Kidney epithelial cell (primary cell): ENCODE results near the gene ZBTB33. TPM values are rescaled to one million over a fixed set of nuclear protein-coding genes. Genes with fewer than 3 reads are reported as not detected.

ENCODE experiments used
- DNase-seq: peaks from one replicate; pipeline ENCODE4 v3.0.0-alpha.2; 2010; ENCODE audit warnings: low read depth
- H3K27me3 ChIP-seq: 2 replicates; pipeline ENCODE4 v1.6.0; 2011; ENCODE audit warnings: low read length; ENCODE audit not compliant: control insufficient read depth, insufficient read depth
- H3K36me3 ChIP-seq: 2 replicates; pipeline ENCODE4 v1.5.1; 2011; ENCODE audit warnings: low read length; ENCODE audit not compliant: control insufficient read depth, insufficient read depth
- H3K4me3 ChIP-seq: 2 replicates; pipeline ENCODE4 v1.5.1; 2011; ENCODE audit warnings: low read depth, mild to moderate bottlenecking, control low read depth, low read length
- CTCF ChIP-seq: IDR thresholded peaks from 2 replicates; pipeline ENCODE4 v1.5.1; 2011; ENCODE audit warnings: mild to moderate bottlenecking, moderate library complexity, low read length, control low read depth, inconsistent platforms; ENCODE audit not compliant: insufficient read depth, poor library complexity, severe bottlenecking
- total RNA-seq: library from RNA; depleted of rRNA; stranded (reverse); fragments of >200 nt; gene quantifications from 2 replicates; pipeline ENCODE4 v1.2.3, GENCODE V29; 2015

Gene ZBTB33
- total RNA-seq, 1 donor from 2014 or later: 23.7 TPM

- no peak for TF ChIP-seq CTCF
- Histone ChIP-seq H3K36me3 (no peaks in the 10 kb centered on the region), H3K27me3 (no peaks in the 10 kb centered on the region), H3K4me3 (no peak overlapping the region)
- no peak for DNase-seq
These were observed 31.1 kb downstream of the ZBTB33 start for GRCh38 chrX:120281761-120282160.

- H3K27me3 ChIP-seq: no peaks in the 10 kb centered on the region
- TF ChIP-seq CTCF: no peak
- H3K36me3 ChIP-seq: no peaks in the 10 kb centered on the region
- H3K4me3 ChIP-seq: no peak overlapping the region
- no peak for DNase-seq
These were observed 32.1 kb downstream of the ZBTB33 start for GRCh38 chrX:120282697-120283096.

- Histone ChIP-seq H3K4me3 (no peak overlapping the region), H3K36me3 (no peaks in the 10 kb centered on the region), H3K27me3 (no peaks in the 10 kb centered on the region)
- no peak for TF ChIP-seq CTCF
- DNase-seq: no peak
These were observed 36.3 kb downstream of the ZBTB33 start for GRCh38 chrX:120286733-120287512.

GRCh38 chrX:120287513-120288112, 37.0 kb downstream of the ZBTB33 start:
- Histone ChIP-seq H3K4me3 (no peak overlapping the region), H3K27me3 (no peaks in the 10 kb centered on the region), H3K36me3 (no peaks in the 10 kb centered on the region)
- no peak for TF ChIP-seq CTCF
- DNase-seq: no peak

- Histone ChIP-seq H3K36me3 (no peaks in the 10 kb centered on the region), H3K4me3 (no peak overlapping the region), H3K27me3 (no peaks in the 10 kb centered on the region)
- no peak for TF ChIP-seq CTCF
- no peak for DNase-seq
These were observed 39.5 kb downstream of the ZBTB33 start for GRCh38 chrX:120290107-120290506.

- H3K36me3 ChIP-seq: no peaks in the 10 kb centered on the region
- H3K27me3 ChIP-seq: no peaks in the 10 kb centered on the region
- H3K4me3 ChIP-seq: no peak overlapping the region
- TF ChIP-seq CTCF: no peak
- DNase-seq: no peak
These were observed 40.6 kb downstream of the ZBTB33 start for GRCh38 chrX:120291211-120291610.
